Loucy (cell line): ENCODE data around the gene OR10G8.

Experiments
- CTCF ChIP-seq: fragments of 200-600 bp; sonication (generic); conservative IDR thresholded peaks from 2 replicates; pipeline ENCODE4 v1.5.1; 2014; ENCODE audit warnings: mild to moderate bottlenecking, antibody characterized with exemption, low read length
- EZH2phosphoT487 ChIP-seq: fragments of 200-600 bp; IDR thresholded peaks from 2 replicates; pipeline ENCODE4 v1.6.1; 2018; ENCODE audit warnings: antibody characterized with exemption, mild to moderate bottlenecking, moderate library complexity, borderline replicate concordance

- TF ChIP-seq CTCF (no peak), EZH2phosphoT487 (no peak)
Observed at GRCh38 chr11:124075841-124076651, 49.4 kb downstream of the OR10G8 start.
